Prostate gland (tissue), 2 donors: ENCODE results near the gene STEAP3. TPM values are rescaled to one million over a fixed set of nuclear protein-coding genes. Genes with fewer than 3 reads are reported as not detected.

Experiments
- DNase-seq: peaks from one replicate; pipeline ENCODE4 v3.0.0-alpha.2; 2019; ENCODE audit warnings: low spot score
- H3K27ac ChIP-seq, 2 donors: fragments of 200-600 bp; sonication (generic); 2 replicates each; pipeline ENCODE4 v1.5.1; 2017 to 2019
- H3K27me3 ChIP-seq: fragments of 200-600 bp; sonication (generic); replicated peaks from 2 replicates; pipeline ENCODE4 v1.5.1; 2019; ENCODE audit not compliant: insufficient read depth
- H3K36me3 ChIP-seq, 2 donors: fragments of 200-600 bp; sonication (generic); 1 replicate in 1 of 2; 2 replicates in 1 of 2; pipeline versions ENCODE4 v1.5.1 to v1.8.1; 2017 to 2019
- H3K4me1 ChIP-seq: fragments of 200-600 bp; sonication (generic); replicated peaks from 2 replicates; pipeline ENCODE4 v1.5.1; 2019
- H3K4me3 ChIP-seq, 2 donors: fragments of 200-600 bp; sonication (generic); 2 replicates each; pipeline ENCODE4 v1.5.1; 2017 to 2019
- H3K9me3 ChIP-seq: fragments of 200-600 bp; sonication (generic); 2 replicates; pipeline ENCODE4 v1.5.1; 2017
- CTCF ChIP-seq, 4 experiments: fragments of 200-600 bp in 2 of 4; fragments of 450-650 bp in 2 of 4; sonication (generic) in 2 of 4; IDR thresholded peaks; 1 replicate in 3 of 4; 2 replicates in 1 of 4; pipeline ENCODE4 v1.5.1; 2016 to 2019; ENCODE audit warnings: antibody characterized with exemption in 4 of 4, mild to moderate bottlenecking in 2 of 4, moderate library complexity in 2 of 4
- POLR2A ChIP-seq: fragments of 450-650 bp; IDR thresholded peaks from one replicate; pipeline ENCODE4 v1.6.1; 2016; ENCODE audit warnings: antibody characterized with exemption, mild to moderate bottlenecking
- POLR2AphosphoS5 ChIP-seq: sonication (generic); formaldehyde crosslinking; IDR thresholded peaks from one replicate; pipeline ENCODE4 v1.6.1; 2017; ENCODE audit warnings: antibody characterized with exemption
- WGBS: methylation state at CpG from one replicate; pipeline ENCODE4 v1.1.5; 2018; 5-methylcytosine and 5-hydroxymethylcytosine counted together
- intact Hi-C: fragments of 100-400 bp; cut with DNase I; formaldehyde crosslinking; loops from one replicate; pipeline ENCODE4 v1.14.2; 2022
- total RNA-seq, 2 donors: library from RNA; depleted of rRNA; stranded (reverse); fragments of >200 nt; gene quantifications; one replicate each; pipeline ENCODE4 v1.1.0, GENCODE V29; 2016

Gene STEAP3
- total RNA-seq = 10 to 100 TPM; 15.3 to 25.1 TPM

GRCh38 chr2:119223521-119224390 is at the start of gene STEAP3:
Gene STEAP3 (plus strand): TSS chr2:119223834. CDS start chr2:119231013, 7,179 bp downstream.
- peak; percentile 62 for DNase-seq
- 0% methylated on average over 37 of the region's 89 CpGs for WGBS
- Histone ChIP-seq H3K9me3 (no peaks in the 10 kb centered on the region), H3K27me3 (no peaks in the 10 kb centered on the region), H3K4me3 (peak within 1 kb of the TSS; percentile 53 to 62), H3K36me3 (no peaks in the 10 kb centered on the region), H3K4me1 (peaks cover 5% of the 10 kb centered on the region), H3K27ac (peak within 1 kb of the TSS; percentile 22 to 55)
- TF ChIP-seq CTCF (IDR thresholded peaks at IDR 0.05) (no peak), POLR2A (peak; percentile 58)
- intact Hi-C loops = loop anchor here (5.0 kb wide), 1 partner anchor 39 kb away; no protein-coding TSS in a partner anchor

GRCh38 chr2:119174216-119174992 is 49.2 kb upstream of the STEAP3 start:
- no peak for DNase-seq

GRCh38 chr2:119174993-119175347 is 48.7 kb upstream of the STEAP3 start:
- intact Hi-C loops = no loop called here
- H3K4me1 ChIP-seq = no peaks in the 10 kb centered on the region
- DNase-seq = no peak
- TF ChIP-seq CTCF (IDR thresholded peaks at IDR 0.05) (no peak), POLR2AphosphoS5 (no peak), POLR2A (no peak)
- H3K27ac ChIP-seq = no peak overlapping the region
- 59% methylated on average over 6 of the region's 6 CpGs for WGBS
- H3K9me3 ChIP-seq = no peaks in the 10 kb centered on the region
- H3K36me3 ChIP-seq = no peaks in the 10 kb centered on the region
- H3K27me3 ChIP-seq = no peaks in the 10 kb centered on the region
- no peak overlapping the region for H3K4me3 ChIP-seq

More at GRCh38 chr2:119174216-119174992, 49.2 kb upstream of the STEAP3 start:
- 60% methylated on average over 20 of the region's 22 CpGs for WGBS
- Histone ChIP-seq H3K4me1 (no peaks in the 10 kb centered on the region), H3K27me3 (no peaks in the 10 kb centered on the region), H3K36me3 (no peaks in the 10 kb centered on the region), H3K27ac (no peak overlapping the region), H3K9me3 (no peaks in the 10 kb centered on the region), H3K4me3 (no peak overlapping the region)
- TF ChIP-seq CTCF (IDR thresholded peaks at IDR 0.05) = peak in 3 of 4 experiments; percentile 20 to 56 (median 46)
- TF ChIP-seq POLR2A = no peak
- intact Hi-C loops = no loop called here

GRCh38 chr2:119175517-119175916 is 48.1 kb upstream of the STEAP3 start:
- Histone ChIP-seq H3K27me3 (no peaks in the 10 kb centered on the region), H3K4me1 (no peaks in the 10 kb centered on the region), H3K36me3 (no peaks in the 10 kb centered on the region), H3K4me3 (no peak overlapping the region), H3K27ac (no peak overlapping the region), H3K9me3 (no peaks in the 10 kb centered on the region)
- no peak for DNase-seq
- no peak for TF ChIP-seq POLR2AphosphoS5
- no peak for TF ChIP-seq POLR2A
- TF ChIP-seq CTCF (IDR thresholded peaks at IDR 0.05) = no peak
- intact Hi-C loops = no loop called here
- 87% methylated on average over 10 of the region's 10 CpGs for WGBS
